ENCODE measurements around the gene MEGF6.

- TF ChIP-seq RBBP5 (IDR thresholded peaks at IDR 0.05; ENCODE audit: borderline replicate concordance, low read depth, low read length) (no peak), SUZ12 (IDR thresholded peaks at IDR 0.05; ENCODE audit: low read length) (no peak), USF2 (IDR thresholded peaks at IDR 0.05; ENCODE audit: low read length) (no peak), CTCF (IDR thresholded peaks at IDR 0.05; ENCODE audit: control extremely low read depth in 1 of 3, insufficient read depth in 1 of 3, low read depth in 1 of 3, low read length in 3 of 3) (no peak), TBP (IDR thresholded peaks at IDR 0.05; ENCODE audit: low read depth, low read length) (no peak), TEAD4 (IDR thresholded peaks at IDR 0.05; ENCODE audit: low read depth, low read length) (no peak), JUND (IDR thresholded peaks at IDR 0.05; ENCODE audit: low read length) (no peak), TAF1 (IDR thresholded peaks at IDR 0.05; ENCODE audit: low read depth, low read length) (no peak), POLR2A (IDR thresholded peaks at IDR 0.05; ENCODE audit: control extremely low read depth in 1 of 2, low read depth in 2 of 2, low read length in 2 of 2) (no peak)
These were observed 75.6 kb downstream of the MEGF6 start for GRCh38 chr1:3535732-3536131.

Data from H1 (cell line).